HepG2 (cell line): Measurements from ENCODE around the gene VWA3A. TPM values are rescaled to one million over a fixed set of nuclear protein-coding genes. Genes with fewer than 3 reads are reported as not detected.

Experiments
- HMGXB4 ChIP-seq, 2 experiments: sonication (generic) in 1 of 2; formaldehyde crosslinking in 1 of 2; IDR thresholded peaks; 2 replicates each; pipeline versions ENCODE4 v1.4.0 to v1.6.1; 2018 to 2020; ENCODE audit warnings: missing genetic modification reagents in 2 of 2, borderline replicate concordance in 1 of 2, low read depth in 1 of 2, mild to moderate bottlenecking in 1 of 2, missing biosample characterization in 1 of 2
- LCORL ChIP-seq, 2 experiments: fragments of 450-650 bp in 1 of 2; sonication (generic) in 1 of 2; formaldehyde crosslinking in 1 of 2; IDR thresholded peaks; 2 replicates each; pipeline versions ENCODE4 v1.5.0 to v1.6.1; 2017 to 2020; ENCODE audit warnings: antibody characterized with exemption in 1 of 2, missing genetic modification reagents in 1 of 2
- MEF2D ChIP-seq: sonication (generic); formaldehyde crosslinking; IDR thresholded peaks from 2 replicates; pipeline ENCODE4 v1.5.1; 2020; ENCODE audit warnings: mild to moderate bottlenecking, missing genetic modification reagents
- MIER2 ChIP-seq: IDR thresholded peaks from 2 replicates; pipeline ENCODE4 v1.6.1; 2016; ENCODE audit warnings: missing biosample characterization, missing genetic modification reagents
- NR2F2 ChIP-seq: IDR thresholded peaks from 2 replicates; pipeline ENCODE4 v1.6.1; 2012; ENCODE audit warnings: low read depth, inconsistent platforms, borderline replicate concordance
- PHF21A ChIP-seq: sonication (generic); formaldehyde crosslinking; IDR thresholded peaks from 2 replicates; pipeline ENCODE4 v1.5.0; 2020; ENCODE audit warnings: mild to moderate bottlenecking, missing genetic modification reagents
- POLR2AphosphoS2 ChIP-seq: IDR thresholded peaks from 2 replicates; pipeline ENCODE4 v1.6.1; 2011; ENCODE audit warnings: low read depth, low read length, improper control_type of control experiment
- SMARCC2 ChIP-seq: fragments of 450-650 bp; IDR thresholded peaks from 2 replicates; pipeline ENCODE4 v1.6.1; 2017; ENCODE audit warnings: antibody characterized with exemption, mild to moderate bottlenecking
- STAG1 ChIP-seq: sonication (generic); formaldehyde crosslinking; IDR thresholded peaks from 2 replicates; pipeline ENCODE4 v1.4.0; 2020; ENCODE audit warnings: missing genetic modification reagents
- THAP8 ChIP-seq: sonication (generic); formaldehyde crosslinking; IDR thresholded peaks from 2 replicates; pipeline ENCODE4 v1.5.1; 2020; ENCODE audit warnings: missing genetic modification reagents, mild to moderate bottlenecking, borderline replicate concordance
- U2AF2 ChIP-seq: fragments of 200-400 bp; formaldehyde crosslinking; IDR thresholded peaks from 2 replicates; pipeline ENCODE4 v1.6.1; 2017; ENCODE audit warnings: low read depth, mild to moderate bottlenecking, low read length
- ZBTB26 ChIP-seq: IDR thresholded peaks from 2 replicates; pipeline ENCODE4 v1.6.1; 2016; ENCODE audit warnings: missing compliant biosample characterization, missing genetic modification reagents, borderline replicate concordance
- ZBTB7A ChIP-seq: sonication (generic); formaldehyde crosslinking; IDR thresholded peaks from 2 replicates; pipeline ENCODE4 v1.8.0; 2022; ENCODE audit warnings: mild to moderate bottlenecking, missing genetic modification reagents
- ZFP41 ChIP-seq: sonication (generic); formaldehyde crosslinking; IDR thresholded peaks from 2 replicates; pipeline ENCODE4 v1.4.0; 2020; ENCODE audit warnings: mild to moderate bottlenecking, missing genetic modification reagents, borderline replicate concordance
- ZNF121 ChIP-seq: sonication (generic); formaldehyde crosslinking; IDR thresholded peaks from 2 replicates; pipeline ENCODE4 v1.5.0; 2020; ENCODE audit warnings: mild to moderate bottlenecking, missing genetic modification reagents
- ZNF264 ChIP-seq: sonication (generic); formaldehyde crosslinking; IDR thresholded peaks from 2 replicates; pipeline ENCODE4 v1.4.0; 2020; ENCODE audit warnings: missing genetic modification reagents
- ZNF329 ChIP-seq: sonication (generic); formaldehyde crosslinking; IDR thresholded peaks from 2 replicates; pipeline ENCODE4 v1.9.0; 2021; ENCODE audit warnings: low read depth, mild to moderate bottlenecking, missing genetic modification reagents
- ZNF337 ChIP-seq: sonication (generic); formaldehyde crosslinking; IDR thresholded peaks from 2 replicates; pipeline ENCODE4 v1.5.1; 2020; ENCODE audit warnings: missing genetic modification reagents, low read depth, mild to moderate bottlenecking, borderline replicate concordance
- ZNF432 ChIP-seq: sonication (generic); formaldehyde crosslinking; IDR thresholded peaks from 2 replicates; pipeline ENCODE4 v1.5.0; 2020; ENCODE audit warnings: missing genetic modification reagents, mild to moderate bottlenecking, borderline replicate concordance
- ZNF563 ChIP-seq: sonication (generic); formaldehyde crosslinking; IDR thresholded peaks from 2 replicates; pipeline ENCODE4 v1.8.0; 2022; ENCODE audit warnings: mild to moderate bottlenecking, moderate library complexity, missing genetic modification reagents
- ZSCAN22 ChIP-seq: sonication (generic); formaldehyde crosslinking; IDR thresholded peaks from 2 replicates; pipeline ENCODE4 v1.4.0; 2020; ENCODE audit warnings: mild to moderate bottlenecking, missing genetic modification reagents
- polyA plus RNA-seq, 8 experiments: library from polyadenylated mRNA; depleted of rRNA in 3 of 8; stranded (reverse) in 7 of 8; unstranded in 1 of 8; fragments of >200 nt; fragmentation: Illumina TruSeq in 4 of 8; extraction: Trizol in 4 of 8; gene quantifications; 2 replicates each; pipeline versions ENCODE4 v1.2.1 to v1.2.3, GENCODE V29; 2011 to 2016; ENCODE audit warnings: low read depth in 4 of 8, missing spikeins in 1 of 8, mixed read lengths in 1 of 8; ENCODE audit not compliant: insufficient read depth in 1 of 8
- total RNA-seq, 5 experiments: library from RNA; depleted of rRNA; stranded (reverse); fragments of >200 nt; fragmentation: Illumina TruSeq; extraction: Trizol; gene quantifications; 2 replicates each; pipeline ENCODE4 v1.2.3, GENCODE V29; 2016; ENCODE audit warnings: low read depth in 1 of 5
- TF ChIP-seq, protein P1 (sequence below): sonication (generic); formaldehyde crosslinking; IDR thresholded peaks from 2 replicates; pipeline ENCODE4 v1.5.1; 2020; ENCODE audit warnings: missing genetic modification reagents, mild to moderate bottlenecking, borderline replicate concordance

VWA3A gene
- total and polyA plus RNA-seq, 2 of the 13 experiments (the other 11 are each of a cell fraction or from before 2014, with no cell fraction given), result 0.03 to 0.07 TPM

DNA sequence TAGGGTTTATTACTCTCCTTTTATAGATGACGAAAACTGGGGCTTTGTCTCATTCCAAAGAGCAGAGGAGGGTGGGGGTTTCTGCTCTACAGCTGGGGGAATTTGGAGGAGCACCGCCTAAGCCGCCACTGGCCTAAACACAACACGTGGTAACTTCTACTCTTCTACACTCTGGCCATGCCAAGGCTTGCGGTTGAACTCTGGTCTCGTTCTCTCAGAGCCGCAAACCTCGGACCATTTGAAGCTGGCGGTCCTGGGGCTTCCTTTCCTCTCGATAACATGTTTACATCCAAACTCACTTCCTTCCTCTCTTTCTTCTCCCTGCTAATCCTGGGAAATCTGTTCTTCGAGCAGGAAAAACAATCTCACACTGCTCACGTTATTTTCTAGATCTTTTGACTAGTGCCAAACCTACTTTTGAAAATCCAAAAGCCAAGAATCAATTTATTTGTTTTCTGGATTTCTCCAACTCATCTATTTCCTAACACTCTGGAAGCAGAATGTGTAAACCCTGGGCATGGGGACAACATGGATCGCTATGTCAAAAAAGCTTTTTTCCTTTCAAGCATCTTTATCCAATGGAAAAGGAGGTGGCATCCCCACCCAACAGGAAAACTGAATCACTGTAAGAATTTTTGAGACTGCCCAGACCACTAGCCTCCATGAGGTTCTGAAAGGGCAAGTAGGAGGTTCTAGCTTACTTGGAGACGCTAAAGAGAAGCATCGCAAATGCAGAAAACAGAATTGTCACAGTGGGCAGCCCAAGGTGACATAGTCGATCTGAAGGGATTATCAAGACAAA is 100.1 kb downstream of the VWA3A start (continued):
- TF ChIP-seq ZSCAN22 (CRISPR knock-in tag) (no peak), HMGXB4 (CRISPR knock-in tag; IDR thresholded peaks at IDR 0.05; ENCODE audit: borderline replicate concordance in 1 of 2, low read depth in 1 of 2) (peak; percentile 83 to 94), MIER2 (CRISPR knock-in tag) (peak; percentile 28), MEF2D (CRISPR knock-in tag) (peak; percentile 96), NR2F2 (no peak), ZNF337 (CRISPR knock-in tag) (peak; percentile 85; the same call in 1 of the 2 replicates), U2AF2 (no peak), POLR2AphosphoS2 (no peak), ZFP41 (CRISPR knock-in tag) (no peak), ZNF329 (CRISPR knock-in tag) (peak; percentile 82; the same call in 1 of the 2 replicates), ZBTB7A (CRISPR knock-in tag) (no peak), ZNF432 (CRISPR knock-in tag) (no peak), ZNF563 (peak; percentile 78; the same call in 1 of the 2 replicates), THAP8 (CRISPR knock-in tag) (no peak), ZNF121 (CRISPR knock-in tag) (no peak), PHF21A (no peak), ZNF264 (CRISPR knock-in tag) (peak; percentile 82; the same call in 1 of the 2 replicates), STAG1 (CRISPR knock-in tag) (no peak), SMARCC2 (no peak), LCORL (IDR thresholded peaks at IDR 0.05) (no peak), LCORL (CRISPR knock-in tag; IDR thresholded peaks at IDR 0.05) (peak; percentile 80; the same call in 1 of the 2 replicates), ZBTB26 (CRISPR knock-in tag) (peak; percentile 97)
- TF ChIP-seq, protein P1, sequence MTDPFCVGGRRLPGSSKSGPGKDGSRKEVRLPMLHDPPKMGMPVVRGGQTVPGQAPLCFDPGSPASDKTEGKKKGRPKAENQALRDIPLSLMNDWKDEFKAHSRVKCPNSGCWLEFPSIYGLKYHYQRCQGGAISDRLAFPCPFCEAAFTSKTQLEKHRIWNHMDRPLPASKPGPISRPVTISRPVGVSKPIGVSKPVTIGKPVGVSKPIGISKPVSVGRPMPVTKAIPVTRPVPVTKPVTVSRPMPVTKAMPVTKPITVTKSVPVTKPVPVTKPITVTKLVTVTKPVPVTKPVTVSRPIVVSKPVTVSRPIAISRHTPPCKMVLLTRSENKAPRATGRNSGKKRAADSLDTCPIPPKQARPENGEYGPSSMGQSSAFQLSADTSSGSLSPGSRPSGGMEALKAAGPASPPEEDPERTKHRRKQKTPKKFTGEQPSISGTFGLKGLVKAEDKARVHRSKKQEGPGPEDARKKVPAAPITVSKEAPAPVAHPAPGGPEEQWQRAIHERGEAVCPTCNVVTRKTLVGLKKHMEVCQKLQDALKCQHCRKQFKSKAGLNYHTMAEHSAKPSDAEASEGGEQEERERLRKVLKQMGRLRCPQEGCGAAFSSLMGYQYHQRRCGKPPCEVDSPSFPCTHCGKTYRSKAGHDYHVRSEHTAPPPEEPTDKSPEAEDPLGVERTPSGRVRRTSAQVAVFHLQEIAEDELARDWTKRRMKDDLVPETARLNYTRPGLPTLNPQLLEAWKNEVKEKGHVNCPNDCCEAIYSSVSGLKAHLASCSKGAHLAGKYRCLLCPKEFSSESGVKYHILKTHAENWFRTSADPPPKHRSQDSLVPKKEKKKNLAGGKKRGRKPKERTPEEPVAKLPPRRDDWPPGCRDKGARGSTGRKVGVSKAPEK, result peak; percentile 73; the same call in 1 of the 2 replicates
